Thoracic aorta (tissue), 2 donors: ENCODE data around the gene TNIK. TPM values are rescaled to one million over a fixed set of nuclear protein-coding genes. Genes with fewer than 3 reads are reported as not detected.

Experiments
- ATAC-seq: fragments of 150-250 bp; one replicate; pipeline ENCODE4 v1.8.0; 2017; ENCODE audit warnings: low read depth; ENCODE audit not compliant: insufficient number of reproducible peaks, low FRiP score
- DNase-seq: peaks from one replicate; pipeline ENCODE4 v3.0.0-alpha.2; 2020; ENCODE audit warnings: low spot score
- H3K27ac ChIP-seq, 2 donors: fragments of 200-600 bp; sonication (generic); 1 replicate in 1 of 2; 2 replicates in 1 of 2; pipeline ENCODE4 v1.5.1; 2016; ENCODE audit warnings: mild to moderate bottlenecking in 2 of 2, moderate library complexity in 2 of 2
- H3K27me3 ChIP-seq: fragments of 200-600 bp; sonication (generic); replicated peaks from 2 replicates; pipeline ENCODE4 v1.6.0; 2016; ENCODE audit warnings: mild to moderate bottlenecking; ENCODE audit not compliant: insufficient read depth
- H3K36me3 ChIP-seq: fragments of 200-600 bp; sonication (generic); one replicate; pipeline ENCODE4 v1.5.1; 2016
- H3K4me1 ChIP-seq, 2 donors: fragments of 200-600 bp; sonication (generic); 1 replicate in 1 of 2; 2 replicates in 1 of 2; pipeline versions ENCODE4 v1.5.1 to v1.6.0; 2016; ENCODE audit warnings: low read depth in 2 of 2, mild to moderate bottlenecking in 1 of 2; ENCODE audit not compliant: control insufficient read depth in 1 of 2
- H3K4me3 ChIP-seq: fragments of 200-600 bp; sonication (generic); 2 replicates; pipeline ENCODE4 v1.5.1; 2016; ENCODE audit warnings: mild to moderate bottlenecking
- H3K9me3 ChIP-seq: fragments of 200-600 bp; sonication (generic); 2 replicates; pipeline ENCODE4 v1.5.1; 2016
- CTCF ChIP-seq: fragments of 200-600 bp; sonication (generic); IDR thresholded peaks from one replicate; pipeline ENCODE4 v1.5.1; 2019; ENCODE audit warnings: antibody characterized with exemption
- total RNA-seq, 2 donors: library from RNA; depleted of rRNA; stranded (reverse); fragments of >200 nt; gene quantifications; one replicate each; pipeline versions ENCODE4 v1.1.0 to v1.2.3, GENCODE V29; 2016

TNIK gene
- total RNA-seq, 2 donors from 2014 or later: 18.3 to 21.7 TPM

GRCh38 chr3:171326717-171327440 lies 133.3 kb downstream of the TNIK start:
- H3K4me1 ChIP-seq: peaks cover 0 to 27% of the 10 kb centered on the region in 2 donors
- no peak for ATAC-seq
- no peak overlapping the region for H3K27ac ChIP-seq

GRCh38 chr3:171323938-171324536 lies 136.2 kb downstream of the TNIK start:
- no peaks in the 10 kb centered on the region for H3K27me3 ChIP-seq
- no peak for TF ChIP-seq CTCF
- peaks cover 10 to 35% of the 10 kb centered on the region in 2 donors for H3K4me1 ChIP-seq
- H3K36me3 ChIP-seq: no peaks in the 10 kb centered on the region
- H3K4me3 ChIP-seq: peak overlapping the region; percentile 12
- DNase-seq (no peak), ATAC-seq (no peak)
- H3K9me3 ChIP-seq: no peaks in the 10 kb centered on the region
- no peak overlapping the region for H3K27ac ChIP-seq

More at GRCh38 chr3:171326717-171327440, 133.3 kb downstream of the TNIK start:
- no peak for TF ChIP-seq CTCF
- Histone ChIP-seq H3K27me3 (no peaks in the 10 kb centered on the region), H3K4me3 (no peak overlapping the region), H3K9me3 (no peaks in the 10 kb centered on the region), H3K36me3 (no peaks in the 10 kb centered on the region)
- no peak for DNase-seq

- Histone ChIP-seq H3K27ac (peak overlapping the region; percentile 25 to 47), H3K27me3 (no peaks in the 10 kb centered on the region), H3K4me3 (peak overlapping the region; percentile 34), H3K4me1 (peaks cover 10 to 26% of the 10 kb centered on the region in 2 donors), H3K36me3 (no peaks in the 10 kb centered on the region), H3K9me3 (no peaks in the 10 kb centered on the region)
- no peak for TF ChIP-seq CTCF
- ATAC-seq (no peak), DNase-seq (no peak)
Measured at GRCh38 chr3:171321559-171322360, 138.4 kb downstream of the TNIK start.

GRCh38 chr3:171320750-171321558 lies 139.3 kb downstream of the TNIK start:
- Histone ChIP-seq H3K27me3 (no peaks in the 10 kb centered on the region), H3K36me3 (no peaks in the 10 kb centered on the region), H3K9me3 (no peaks in the 10 kb centered on the region), H3K4me3 (peak overlapping the region; percentile 34), H3K4me1 (peaks cover 10 to 26% of the 10 kb centered on the region in 2 donors), H3K27ac (peak overlapping the region; percentile 25 to 47)
- TF ChIP-seq CTCF: no peak
- ATAC-seq: peak; percentile 86
- no peak for DNase-seq
